Ascending aorta (tissue), 2 donors: ENCODE results near the gene PHOSPHO2. TPM values are rescaled to one million over a fixed set of nuclear protein-coding genes. Genes with fewer than 3 reads are reported as not detected.

Experiments
- DNase-seq, 2 donors: peaks; one replicate each; pipeline ENCODE4 v3.0.0-alpha.2; 2019; ENCODE audit warnings: low spot score in 2 of 2
- H3K27ac ChIP-seq, 2 donors: fragments of 200-600 bp; sonication (generic); one replicate each; pipeline ENCODE4 v1.5.1; 2016 to 2017; ENCODE audit warnings: mild to moderate bottlenecking in 1 of 2
- H3K27me3 ChIP-seq: fragments of 200-600 bp; sonication (generic); one replicate; pipeline ENCODE4 v1.5.1; 2017
- H3K36me3 ChIP-seq, 2 donors: fragments of 200-600 bp; sonication (generic); one replicate each; pipeline ENCODE4 v1.5.1; 2016
- H3K4me1 ChIP-seq, 2 donors: fragments of 200-600 bp; sonication (generic); one replicate each; pipeline ENCODE4 v1.5.1; 2016 to 2017; ENCODE audit warnings: mild to moderate bottlenecking in 1 of 2
- H3K4me3 ChIP-seq, 2 donors: fragments of 200-600 bp; sonication (generic); one replicate each; pipeline ENCODE4 v1.5.1; 2016 to 2017; ENCODE audit warnings: mild to moderate bottlenecking in 1 of 2
- H3K9me3 ChIP-seq, 2 donors: fragments of 200-600 bp; sonication (generic); one replicate each; pipeline ENCODE4 v1.5.1; 2016
- CTCF ChIP-seq, 3 experiments: fragments of 200-600 bp in 2 of 3; fragments of 450-650 bp in 1 of 3; sonication (generic) in 2 of 3; IDR thresholded peaks; one replicate each; pipeline ENCODE4 v1.5.1; 2016 to 2019; ENCODE audit warnings: antibody characterized with exemption in 3 of 3, mild to moderate bottlenecking in 1 of 3, moderate library complexity in 1 of 3
- intact Hi-C: fragments of 100-400 bp; cut with DNase I; formaldehyde crosslinking; loops from one replicate; pipeline ENCODE4 v1.15.1; 2023
- total RNA-seq: library from RNA; depleted of rRNA; stranded (reverse); fragments of >200 nt; gene quantifications from one replicate; pipeline ENCODE4 v1.1.0, GENCODE V29; 2016

PHOSPHO2 gene
- total RNA-seq, 1 donor from 2014 or later, result not detected

- DNase-seq, result no peak
- intact Hi-C loops, result no loop called here
- no peak overlapping the region for H3K27ac ChIP-seq
Measured at GRCh38 chr2:169716938-169717690, 22.8 kb downstream of the PHOSPHO2 start.

GRCh38 chr2:169717691-169718063 lies 23.4 kb downstream of the PHOSPHO2 start:
- no peaks in the 10 kb centered on the region for H3K27me3 ChIP-seq
- H3K4me1 ChIP-seq, result peaks cover 0 to 3% of the 10 kb centered on the region in 2 donors
- H3K27ac ChIP-seq, result no peak overlapping the region
- no peak for TF ChIP-seq CTCF (IDR thresholded peaks at IDR 0.05)
- no peak overlapping the region for H3K4me3 ChIP-seq
- DNase-seq, result no peak
- no peaks in the 10 kb centered on the region for H3K36me3 ChIP-seq
- no peaks in the 10 kb centered on the region for H3K9me3 ChIP-seq
- intact Hi-C loops, result no loop called here

More at GRCh38 chr2:169716938-169717690, 22.8 kb downstream of the PHOSPHO2 start:
- H3K4me3 ChIP-seq, result no peak overlapping the region
- TF ChIP-seq CTCF (IDR thresholded peaks at IDR 0.05), result no peak
- H3K4me1 ChIP-seq, result peaks cover 0 to 3% of the 10 kb centered on the region in 2 donors
- H3K9me3 ChIP-seq, result no peaks in the 10 kb centered on the region
- no peaks in the 10 kb centered on the region for H3K36me3 ChIP-seq
- H3K27me3 ChIP-seq, result no peaks in the 10 kb centered on the region

GRCh38 chr2:169718930-169719504 lies 24.7 kb downstream of the PHOSPHO2 start:
- no peak overlapping the region for H3K27ac ChIP-seq
- no peak for TF ChIP-seq CTCF (IDR thresholded peaks at IDR 0.05)
- H3K4me1 ChIP-seq, result peaks cover 0 to 3% of the 10 kb centered on the region in 2 donors
- H3K27me3 ChIP-seq, result no peaks in the 10 kb centered on the region
- no peak for DNase-seq
- intact Hi-C loops, result no loop called here
- H3K4me3 ChIP-seq, result no peak overlapping the region
- H3K9me3 ChIP-seq, result no peaks in the 10 kb centered on the region
- no peaks in the 10 kb centered on the region for H3K36me3 ChIP-seq

- Histone ChIP-seq H3K9me3 (no peaks in the 10 kb centered on the region), H3K27ac (no peak overlapping the region), H3K36me3 (no peaks in the 10 kb centered on the region), H3K4me3 (no peak overlapping the region), H3K27me3 (no peaks in the 10 kb centered on the region), H3K4me1 (no peaks in the 10 kb centered on the region)
- no peak for DNase-seq
- TF ChIP-seq CTCF (IDR thresholded peaks at IDR 0.05), result no peak
- intact Hi-C loops, result no loop called here
Measured at GRCh38 chr2:169721016-169721415, 26.7 kb downstream of the PHOSPHO2 start.

- intact Hi-C loops, result no loop called here
- Histone ChIP-seq H3K4me3 (no peak overlapping the region), H3K4me1 (no peaks in the 10 kb centered on the region), H3K27ac (no peak overlapping the region), H3K9me3 (no peaks in the 10 kb centered on the region), H3K36me3 (no peaks in the 10 kb centered on the region), H3K27me3 (no peaks in the 10 kb centered on the region)
- no peak for DNase-seq
- no peak for TF ChIP-seq CTCF (IDR thresholded peaks at IDR 0.05)
Measured at GRCh38 chr2:169727065-169727464, 32.8 kb downstream of the PHOSPHO2 start.
